ENCODE results near the gene SFRP5.
A peak's percentile ranks its signal among the peaks of the same experiment; 100 is the strongest.

Gene SFRP5

DNA sequence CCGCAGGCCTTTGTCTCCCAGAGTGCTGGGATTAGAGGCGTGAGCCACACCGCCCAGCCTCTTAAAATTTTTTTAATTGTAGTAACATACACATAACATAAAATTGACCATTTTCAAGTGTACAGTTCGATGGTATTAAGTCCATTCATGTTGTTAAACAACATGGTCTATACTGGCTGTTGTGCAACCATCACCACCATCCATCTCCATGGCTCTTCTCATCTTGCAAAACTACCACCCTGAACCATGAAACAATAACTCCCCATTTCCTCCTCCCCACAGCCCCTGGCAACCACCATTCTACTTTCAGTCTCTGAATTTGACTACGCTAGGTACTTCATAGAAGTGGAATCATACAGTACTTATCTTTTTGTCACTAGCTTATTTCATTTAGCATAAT lies 42.8 kb downstream of the SFRP5 start:
- no peak overlapping the region for H3K4me3 ChIP-seq (ENCODE audit: low read length)
- TF ChIP-seq, protein P1, sequence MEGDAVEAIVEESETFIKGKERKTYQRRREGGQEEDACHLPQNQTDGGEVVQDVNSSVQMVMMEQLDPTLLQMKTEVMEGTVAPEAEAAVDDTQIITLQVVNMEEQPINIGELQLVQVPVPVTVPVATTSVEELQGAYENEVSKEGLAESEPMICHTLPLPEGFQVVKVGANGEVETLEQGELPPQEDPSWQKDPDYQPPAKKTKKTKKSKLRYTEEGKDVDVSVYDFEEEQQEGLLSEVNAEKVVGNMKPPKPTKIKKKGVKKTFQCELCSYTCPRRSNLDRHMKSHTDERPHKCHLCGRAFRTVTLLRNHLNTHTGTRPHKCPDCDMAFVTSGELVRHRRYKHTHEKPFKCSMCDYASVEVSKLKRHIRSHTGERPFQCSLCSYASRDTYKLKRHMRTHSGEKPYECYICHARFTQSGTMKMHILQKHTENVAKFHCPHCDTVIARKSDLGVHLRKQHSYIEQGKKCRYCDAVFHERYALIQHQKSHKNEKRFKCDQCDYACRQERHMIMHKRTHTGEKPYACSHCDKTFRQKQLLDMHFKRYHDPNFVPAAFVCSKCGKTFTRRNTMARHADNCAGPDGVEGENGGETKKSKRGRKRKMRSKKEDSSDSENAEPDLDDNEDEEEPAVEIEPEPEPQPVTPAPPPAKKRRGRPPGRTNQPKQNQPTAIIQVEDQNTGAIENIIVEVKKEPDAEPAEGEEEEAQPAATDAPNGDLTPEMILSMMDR (conservative IDR thresholded peaks at IDR 0.05; ENCODE audit: low read length): no peak
- DNase-seq (ENCODE audit: low read depth): no peak

DNA sequence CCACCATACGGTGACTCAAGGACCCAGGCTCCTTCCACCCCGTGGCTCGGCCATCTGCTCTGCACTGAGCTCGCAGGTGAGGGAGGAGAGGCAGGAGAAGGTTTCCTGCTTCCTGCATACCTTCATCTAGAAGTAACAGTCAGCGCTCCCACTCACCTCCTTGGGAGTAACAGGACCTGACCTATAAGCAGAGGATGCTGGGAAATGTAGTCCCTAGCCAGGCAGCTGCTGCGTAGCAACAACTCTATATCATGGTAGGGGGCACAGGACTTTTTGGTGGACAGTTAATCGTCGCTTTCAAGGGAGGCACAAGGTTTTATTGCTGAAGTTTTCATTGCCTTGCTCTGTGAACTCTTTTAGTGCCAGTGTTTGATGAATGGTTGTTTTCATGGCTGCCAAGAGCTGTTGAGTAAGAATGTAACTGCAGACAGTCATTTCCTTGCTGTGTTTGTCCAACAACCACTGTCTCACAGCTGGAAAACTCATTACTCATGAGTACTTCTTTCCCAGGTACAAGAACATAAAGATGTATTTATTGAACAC lies 45.1 kb downstream of the SFRP5 start:
- TF ChIP-seq, protein P1 (conservative IDR thresholded peaks at IDR 0.05; ENCODE audit: low read length): no peak
- DNase-seq (ENCODE audit: low read depth): peak; percentile 84
- H3K4me3 ChIP-seq (ENCODE audit: low read length): peak overlapping the region; percentile 40

DNA sequence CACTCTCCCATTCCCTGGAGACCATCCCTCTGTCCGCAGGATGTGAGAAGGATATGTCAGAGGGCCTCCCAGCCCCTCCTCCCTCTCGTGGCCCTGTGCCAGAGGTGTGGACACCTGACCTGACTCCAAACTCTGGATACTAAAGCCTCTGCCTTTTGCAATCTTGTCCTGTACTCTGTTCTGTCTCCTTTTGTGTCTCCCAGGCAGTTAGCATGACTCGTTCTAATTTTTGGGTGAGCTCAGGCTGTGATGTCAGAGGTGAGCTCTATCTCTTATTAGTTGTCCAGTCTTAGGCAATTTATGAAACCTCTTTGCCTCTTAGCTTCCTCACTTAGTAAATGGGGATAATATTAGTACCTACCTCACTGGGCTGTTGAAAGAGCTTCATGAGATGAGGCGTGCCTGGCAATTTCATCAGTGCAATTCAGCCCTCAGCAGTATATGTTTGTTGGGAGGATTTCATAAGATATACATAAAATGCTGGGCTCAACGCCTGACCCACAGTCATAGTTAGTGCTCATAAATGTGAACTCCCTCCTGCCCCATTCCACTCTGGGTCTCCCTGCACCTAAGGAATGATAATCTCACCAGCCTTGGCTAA lies 47.4 kb downstream of the SFRP5 start:
- DNase-seq (ENCODE audit: low read depth): peak; percentile 62
- H3K4me3 ChIP-seq (ENCODE audit: low read length): no peak overlapping the region
- TF ChIP-seq, protein P1 (conservative IDR thresholded peaks at IDR 0.05; ENCODE audit: low read length): no peak

DNA sequence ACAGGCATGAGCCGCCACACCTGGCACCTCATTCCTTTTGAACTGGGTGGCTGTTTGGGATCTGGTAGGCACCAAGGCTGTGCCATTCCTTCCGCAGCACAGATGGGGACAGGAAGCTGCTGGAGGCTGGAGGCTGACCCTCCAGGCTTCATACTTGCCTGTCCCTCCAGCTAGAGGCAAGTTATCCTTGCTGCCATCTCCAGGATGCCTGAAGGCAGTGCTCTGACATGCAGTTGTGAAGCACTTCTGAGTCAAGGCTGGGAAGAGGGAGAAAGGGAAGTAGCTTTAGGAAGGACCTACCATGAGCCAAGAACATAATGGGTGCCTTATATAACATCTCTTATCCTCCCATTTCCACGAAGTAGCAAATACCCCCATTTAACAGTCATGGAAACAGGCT lies 48.8 kb downstream of the SFRP5 start:
- DNase-seq (ENCODE audit: low read depth): no peak
- no peak overlapping the region for H3K4me3 ChIP-seq (ENCODE audit: low read length)
- TF ChIP-seq, protein P1 (conservative IDR thresholded peaks at IDR 0.05; ENCODE audit: low read length): peak; percentile 10; the same call in 1 of the 2 replicates

DNA sequence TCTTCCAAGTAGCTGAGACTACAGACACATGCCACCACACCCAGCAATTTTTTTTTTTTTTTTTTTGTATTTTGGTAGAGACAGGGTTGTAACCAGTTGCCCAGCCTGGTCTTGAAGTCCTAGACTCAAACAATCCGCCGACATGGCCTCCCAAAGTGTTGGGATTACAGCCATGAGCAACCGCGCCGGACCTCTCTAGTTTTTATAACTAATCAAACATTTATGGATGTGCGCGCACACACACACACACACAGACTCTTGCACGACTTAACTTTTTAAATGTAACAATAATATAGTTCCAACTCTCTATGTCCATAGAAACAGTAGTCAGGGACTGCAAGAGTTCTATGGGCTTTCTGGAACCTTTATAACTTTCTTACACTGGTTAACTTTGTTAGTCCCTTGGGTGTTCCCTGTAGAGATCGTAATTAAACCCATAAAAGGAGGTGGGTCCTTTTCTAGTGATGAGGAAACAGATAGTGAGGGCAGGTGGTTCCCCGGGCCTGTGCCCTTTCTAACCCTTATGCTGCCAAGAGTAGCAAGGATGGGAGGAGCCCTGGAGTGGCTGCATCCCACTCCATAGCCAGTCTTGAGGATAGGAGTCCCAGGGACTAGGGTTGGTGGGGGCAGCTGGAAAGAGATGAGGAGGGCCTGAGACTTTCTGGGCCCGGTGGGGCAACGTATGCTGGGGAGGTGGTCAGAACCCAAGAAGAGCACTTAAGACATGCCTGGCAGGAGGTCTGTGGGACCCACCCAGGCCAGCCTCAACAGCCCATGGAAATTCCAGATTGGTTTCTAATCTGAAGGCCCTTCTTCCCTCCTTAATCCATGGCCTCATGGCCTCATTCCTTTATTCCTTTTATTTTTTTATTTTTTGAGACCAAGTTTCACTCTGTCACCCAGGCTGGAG lies 49.7 kb downstream of the SFRP5 start:
- H3K4me3 ChIP-seq (ENCODE audit: low read length): no peak overlapping the region
- TF ChIP-seq, protein P1 (conservative IDR thresholded peaks at IDR 0.05; ENCODE audit: low read length): no peak
- no peak for DNase-seq (ENCODE audit: low read depth)

DNA sequence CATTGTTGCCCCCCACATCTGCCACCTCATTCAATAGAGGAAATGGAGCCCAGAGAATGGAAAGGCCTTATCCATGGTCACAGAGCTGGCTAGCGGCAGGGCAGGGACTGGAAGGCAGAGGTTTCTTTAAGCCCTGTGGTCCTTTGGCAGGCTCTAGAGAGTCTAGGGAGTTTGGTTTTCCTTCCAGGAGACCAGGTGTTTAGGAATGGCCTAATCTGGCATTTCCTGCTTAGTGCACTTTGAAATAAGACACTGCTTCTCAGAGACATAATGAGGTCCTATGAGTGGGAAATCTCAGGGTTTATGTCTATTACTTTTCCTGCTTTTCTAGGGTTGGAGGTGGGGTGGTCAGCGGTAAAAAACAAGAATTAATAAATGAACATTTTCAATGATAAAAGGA lies 52.2 kb downstream of the SFRP5 start:
- TF ChIP-seq, protein P1 (conservative IDR thresholded peaks at IDR 0.05; ENCODE audit: low read length): no peak

More for the DNA sequence above, 52.2 kb downstream of the SFRP5 start:
- no peak overlapping the region for H3K4me3 ChIP-seq (ENCODE audit: low read length)
- no peak for DNase-seq (ENCODE audit: low read depth)

Measured in AG10803 (cell line).